ENCODE measurements around the gene PTPRD. TPM values are rescaled to one million over a fixed set of nuclear protein-coding genes. Genes with fewer than 3 reads are reported as not detected.

Gene PTPRD
- total and polyA plus RNA-seq, 10 donors = 0.08 to 11.7 (median 2.9) TPM

DNA sequence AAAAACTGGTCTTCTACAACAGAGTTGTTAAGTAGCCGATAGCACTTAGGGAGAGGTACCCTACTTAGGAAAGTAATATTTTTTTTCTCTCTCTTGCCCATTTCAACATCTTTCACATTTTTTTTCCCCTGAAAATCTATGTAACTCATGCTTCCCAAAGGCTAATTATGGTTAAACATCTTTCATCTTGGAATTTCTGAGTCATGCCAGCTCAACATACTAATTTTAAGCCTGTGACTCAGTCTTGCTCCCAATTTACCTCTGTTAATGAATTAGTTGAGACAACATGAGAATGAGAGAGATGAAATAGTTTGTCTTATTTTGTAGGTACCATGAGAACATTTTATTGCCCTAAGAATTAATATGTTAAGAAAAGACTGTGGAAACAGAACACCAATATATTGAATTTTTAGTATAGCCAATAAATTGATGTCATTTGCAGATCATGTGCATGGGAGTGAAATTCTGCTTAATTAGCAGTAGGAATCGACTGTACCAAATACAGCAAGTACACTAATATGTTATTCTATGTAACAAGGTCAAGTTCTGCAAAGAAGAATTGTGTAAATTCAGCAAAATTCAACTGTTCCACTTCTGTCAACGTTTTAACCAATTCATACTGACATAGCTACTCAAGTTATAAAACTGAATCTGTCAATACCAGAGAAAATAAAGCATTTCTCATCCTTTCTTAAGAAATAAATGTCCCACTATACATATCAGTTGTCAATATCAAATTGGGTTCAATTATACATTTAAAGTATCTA is 550.0 kb downstream of the PTPRD start:
- DNase-seq = no peak
- H3K4me1 ChIP-seq = no peaks in the 10 kb centered on the region
- no peak overlapping the region for H3K4me3 ChIP-seq
- TF ChIP-seq, protein P1, sequence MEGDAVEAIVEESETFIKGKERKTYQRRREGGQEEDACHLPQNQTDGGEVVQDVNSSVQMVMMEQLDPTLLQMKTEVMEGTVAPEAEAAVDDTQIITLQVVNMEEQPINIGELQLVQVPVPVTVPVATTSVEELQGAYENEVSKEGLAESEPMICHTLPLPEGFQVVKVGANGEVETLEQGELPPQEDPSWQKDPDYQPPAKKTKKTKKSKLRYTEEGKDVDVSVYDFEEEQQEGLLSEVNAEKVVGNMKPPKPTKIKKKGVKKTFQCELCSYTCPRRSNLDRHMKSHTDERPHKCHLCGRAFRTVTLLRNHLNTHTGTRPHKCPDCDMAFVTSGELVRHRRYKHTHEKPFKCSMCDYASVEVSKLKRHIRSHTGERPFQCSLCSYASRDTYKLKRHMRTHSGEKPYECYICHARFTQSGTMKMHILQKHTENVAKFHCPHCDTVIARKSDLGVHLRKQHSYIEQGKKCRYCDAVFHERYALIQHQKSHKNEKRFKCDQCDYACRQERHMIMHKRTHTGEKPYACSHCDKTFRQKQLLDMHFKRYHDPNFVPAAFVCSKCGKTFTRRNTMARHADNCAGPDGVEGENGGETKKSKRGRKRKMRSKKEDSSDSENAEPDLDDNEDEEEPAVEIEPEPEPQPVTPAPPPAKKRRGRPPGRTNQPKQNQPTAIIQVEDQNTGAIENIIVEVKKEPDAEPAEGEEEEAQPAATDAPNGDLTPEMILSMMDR (IDR thresholded peaks at IDR 0.05 in 8 of 11, conservative IDR thresholded peaks at IDR 0.05 in 3 of 11) = no peak
- intact Hi-C loops (cut with DNase I; ENCODE audit: low total_unique reads) = no loop called here
- no peak overlapping the region for H3K27ac ChIP-seq
- no peaks in the 10 kb centered on the region for H3K36me3 ChIP-seq
- no peaks in the 10 kb centered on the region for H3K9me3 ChIP-seq
- 60 to 78% (median 65%) methylated on average over 3 of the region's 3 CpGs for WGBS, 5 donors
- no peaks in the 10 kb centered on the region for H3K27me3 ChIP-seq (replicated peaks in 1 of 7)

DNA sequence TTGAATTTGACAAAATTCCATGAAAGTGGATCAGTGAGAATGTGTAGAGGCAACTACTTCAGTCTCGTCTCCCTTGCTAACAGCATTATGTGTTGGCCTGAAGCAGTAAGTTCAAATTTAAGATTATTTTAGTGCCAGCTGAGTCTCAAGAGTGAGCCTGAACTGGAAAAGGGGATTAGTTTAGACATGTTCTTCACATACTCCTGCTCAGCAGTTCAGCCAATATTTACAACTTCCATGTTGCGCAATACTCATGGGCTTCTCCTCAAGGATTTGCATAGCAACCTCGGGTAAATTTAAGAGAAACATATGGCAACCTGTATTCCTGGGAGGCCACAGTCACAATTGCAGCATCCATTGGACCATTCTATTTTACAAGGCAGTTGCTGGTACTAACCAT is 553.8 kb downstream of the PTPRD start:
- Histone ChIP-seq H3K4me3 (no peak overlapping the region), H3K27ac (no peak overlapping the region), H3K4me1 (no peaks in the 10 kb centered on the region), H3K9me3 (no peaks in the 10 kb centered on the region), H3K27me3 (replicated peaks in 1 of 7) (no peaks in the 10 kb centered on the region), H3K36me3 (no peaks in the 10 kb centered on the region)
- WGBS, 5 donors = 70 to 87% (median 71%) methylated on average over 3 of the region's 3 CpGs
- intact Hi-C loops (cut with DNase I; ENCODE audit: low total_unique reads) = no loop called here
- TF ChIP-seq, protein P1 (IDR thresholded peaks at IDR 0.05 in 8 of 11, conservative IDR thresholded peaks at IDR 0.05 in 3 of 11) = no peak
- no peak for TF ChIP-seq POLR2A (IDR thresholded peaks at IDR 0.05)
- no peak for TF ChIP-seq POLR2AphosphoS5 (IDR thresholded peaks at IDR 0.05)
- DNase-seq = no peak

DNA sequence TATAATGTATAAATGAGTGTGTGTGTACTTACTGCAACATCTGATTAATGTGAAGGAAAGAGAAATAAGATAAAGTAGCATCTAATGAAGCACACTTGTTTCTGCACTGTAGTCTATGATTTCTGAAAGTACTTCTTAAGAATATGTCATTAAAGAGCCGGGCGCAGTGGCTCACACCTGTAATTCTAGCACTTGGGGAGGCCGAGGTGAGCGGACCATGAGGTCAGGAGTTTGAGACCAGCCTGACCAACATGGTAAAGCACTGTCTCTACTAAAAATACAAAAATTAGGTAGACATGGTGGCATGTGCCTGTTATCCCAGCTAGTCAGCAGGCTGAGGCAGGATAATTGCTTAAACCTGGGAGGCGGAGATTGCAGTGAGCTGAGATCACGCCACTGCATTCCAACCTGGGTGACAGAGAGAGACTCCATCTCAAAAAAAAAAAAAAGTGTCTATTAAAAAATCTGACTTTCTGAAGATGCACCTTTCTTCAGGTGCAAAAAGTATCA is 556.9 kb downstream of the PTPRD start:
- WGBS, 5 donors = 85 to 97% (median 93%) methylated on average over 6 of the region's 6 CpGs
- DNase-seq = no peak
- Histone ChIP-seq H3K4me3 (no peak overlapping the region), H3K9me3 (no peaks in the 10 kb centered on the region), H3K36me3 (no peaks in the 10 kb centered on the region), H3K27me3 (replicated peaks in 1 of 7) (no peaks in the 10 kb centered on the region), H3K27ac (no peak overlapping the region), H3K4me1 (no peaks in the 10 kb centered on the region)
- intact Hi-C loops (cut with DNase I; ENCODE audit: low total_unique reads) = no loop called here
- no peak for TF ChIP-seq POLR2A (IDR thresholded peaks at IDR 0.05)

DNA sequence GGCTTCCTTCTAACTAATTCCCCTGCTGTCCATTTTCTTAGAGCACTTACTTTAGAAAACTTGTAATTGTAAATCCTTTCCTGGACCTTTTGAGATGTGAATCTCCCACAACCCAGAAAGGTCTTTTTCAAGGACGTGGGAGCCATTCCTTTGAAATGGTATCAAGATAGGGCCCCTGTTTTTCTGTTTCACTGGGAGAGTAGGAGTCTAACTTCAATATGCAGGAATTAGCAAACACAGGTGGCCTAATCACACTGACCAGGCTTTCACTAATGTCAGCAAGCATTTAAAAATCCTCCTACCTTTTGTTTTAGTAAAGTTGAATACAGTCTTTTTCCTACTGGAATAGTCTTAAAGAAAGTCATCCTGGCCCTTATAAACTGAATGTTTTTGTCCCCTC is 558.3 kb downstream of the PTPRD start:
- Histone ChIP-seq H3K27me3 (replicated peaks in 1 of 7) (no peaks in the 10 kb centered on the region), H3K36me3 (no peaks in the 10 kb centered on the region), H3K9me3 (no peaks in the 10 kb centered on the region), H3K4me1 (no peaks in the 10 kb centered on the region), H3K4me3 (no peak overlapping the region), H3K27ac (no peak overlapping the region)
- intact Hi-C loops (cut with DNase I; ENCODE audit: low total_unique reads) = loop anchor here (5.0 kb wide), 1 partner anchor 52 kb away; no protein-coding TSS in a partner anchor
- WGBS, 5 donors = 50 to 68% (median 62%) methylated on average over 1 of the region's 1 CpG
- TF ChIP-seq, protein P1 (IDR thresholded peaks at IDR 0.05 in 8 of 11, conservative IDR thresholded peaks at IDR 0.05 in 3 of 11) = no peak
- no peak for TF ChIP-seq POLR2AphosphoS5 (IDR thresholded peaks at IDR 0.05)
- no peak for TF ChIP-seq POLR2A (IDR thresholded peaks at IDR 0.05)
- no peak for DNase-seq
